Breast epithelium (tissue), 3 donors: Measurements from ENCODE around the gene C1QTNF9.
"Not testable (repeated sequence)": the region's sequence is repeated elsewhere in the genome, so short reads cannot be mapped to it uniquely, and the experiment has no call there.

Experiments used
- POLR2A ChIP-seq: fragments of 450-650 bp; IDR thresholded peaks from one replicate; pipeline ENCODE4 v1.6.1; 2016; ENCODE audit warnings: antibody characterized with exemption, mild to moderate bottlenecking, moderate library complexity
- POLR2AphosphoS5 ChIP-seq, 3 donors: sonication (generic); formaldehyde crosslinking; IDR thresholded peaks; one replicate each; pipeline ENCODE4 v1.6.1; 2017; ENCODE audit warnings: antibody characterized with exemption in 3 of 3
- TF ChIP-seq, protein P1 (sequence below), 3 donors: fragments of 450-650 bp; IDR thresholded peaks; one replicate each; pipeline ENCODE4 v1.5.1; 2016 to 2017; ENCODE audit warnings: antibody characterized with exemption in 3 of 3, mild to moderate bottlenecking in 3 of 3, moderate library complexity in 3 of 3

GRCh38 chr13:24317835-24318234 is 8.5 kb downstream of the C1QTNF9 start:
- TF ChIP-seq POLR2A; POLR2AphosphoS5 (IDR thresholded peaks at IDR 0.05): not testable (repeated sequence)
- TF ChIP-seq, protein P1, sequence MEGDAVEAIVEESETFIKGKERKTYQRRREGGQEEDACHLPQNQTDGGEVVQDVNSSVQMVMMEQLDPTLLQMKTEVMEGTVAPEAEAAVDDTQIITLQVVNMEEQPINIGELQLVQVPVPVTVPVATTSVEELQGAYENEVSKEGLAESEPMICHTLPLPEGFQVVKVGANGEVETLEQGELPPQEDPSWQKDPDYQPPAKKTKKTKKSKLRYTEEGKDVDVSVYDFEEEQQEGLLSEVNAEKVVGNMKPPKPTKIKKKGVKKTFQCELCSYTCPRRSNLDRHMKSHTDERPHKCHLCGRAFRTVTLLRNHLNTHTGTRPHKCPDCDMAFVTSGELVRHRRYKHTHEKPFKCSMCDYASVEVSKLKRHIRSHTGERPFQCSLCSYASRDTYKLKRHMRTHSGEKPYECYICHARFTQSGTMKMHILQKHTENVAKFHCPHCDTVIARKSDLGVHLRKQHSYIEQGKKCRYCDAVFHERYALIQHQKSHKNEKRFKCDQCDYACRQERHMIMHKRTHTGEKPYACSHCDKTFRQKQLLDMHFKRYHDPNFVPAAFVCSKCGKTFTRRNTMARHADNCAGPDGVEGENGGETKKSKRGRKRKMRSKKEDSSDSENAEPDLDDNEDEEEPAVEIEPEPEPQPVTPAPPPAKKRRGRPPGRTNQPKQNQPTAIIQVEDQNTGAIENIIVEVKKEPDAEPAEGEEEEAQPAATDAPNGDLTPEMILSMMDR (IDR thresholded peaks at IDR 0.05), result not testable (repeated sequence)
